GM23338 (cell line): ENCODE measurements around the gene TRAPPC3L. TPM values are rescaled to one million over a fixed set of nuclear protein-coding genes. Genes with fewer than 3 reads are reported as not detected.
A peak's percentile ranks its signal among the peaks of the same experiment; 100 is the strongest.

ENCODE experiments used
- ATAC-seq: fragments of 200-7000 bp; cut with Tn5 transposase; 3 replicates; pipeline ENCODE4 v1.9.1; 2020
- DNase-seq: peaks from one replicate; pipeline ENCODE4 v3.0.0-alpha.2; 2015; ENCODE audit warnings: low spot score
- H2AFZ ChIP-seq: fragments of 200-600 bp; sonication (generic); 2 replicates; pipeline ENCODE4 v1.8.0; 2016; ENCODE audit warnings: antibody characterized with exemption, mild to moderate bottlenecking, moderate library complexity
- H3F3A ChIP-seq: fragments of 200-600 bp; sonication (generic); replicated peaks from 2 replicates; pipeline ENCODE4 v1.8.0; 2017; ENCODE audit warnings: antibody characterized with exemption, mixed run types, low read depth
- H3K27ac ChIP-seq: fragments of 200-600 bp; sonication (generic); 2 replicates; pipeline ENCODE4 v1.6.1; 2016; ENCODE audit warnings: low read depth
- H3K27me3 ChIP-seq: fragments of 200-600 bp; sonication (generic); 2 replicates; pipeline ENCODE4 v1.8.0; 2016; ENCODE audit warnings: mild to moderate bottlenecking, mixed run types, moderate library complexity; ENCODE audit not compliant: insufficient read depth
- H3K36me3 ChIP-seq: fragments of 200-600 bp; sonication (generic); 2 replicates; pipeline ENCODE4 v1.8.0; 2016; ENCODE audit warnings: mild to moderate bottlenecking; ENCODE audit not compliant: insufficient read depth
- H3K4me1 ChIP-seq: fragments of 200-600 bp; sonication (generic); 2 replicates; pipeline ENCODE4 v1.8.0; 2016; ENCODE audit warnings: mild to moderate bottlenecking, moderate library complexity; ENCODE audit not compliant: insufficient read depth
- H3K4me2 ChIP-seq: fragments of 200-600 bp; sonication (generic); 2 replicates; pipeline ENCODE4 v1.7.1; 2017; ENCODE audit warnings: mixed run types
- H3K4me3 ChIP-seq: fragments of 200-600 bp; sonication (generic); 2 replicates; pipeline ENCODE4 v1.6.1; 2016; ENCODE audit warnings: mixed run types
- H3K79me2 ChIP-seq: fragments of 200-600 bp; sonication (generic); replicated peaks from 2 replicates; pipeline ENCODE4 v1.8.0; 2017; ENCODE audit warnings: mild to moderate bottlenecking; ENCODE audit not compliant: insufficient read depth
- H3K9me2 ChIP-seq: fragments of 200-600 bp; sonication (generic); 2 replicates; pipeline ENCODE4 v1.8.0; 2017; ENCODE audit not compliant: insufficient read depth
- H4K20me1 ChIP-seq: fragments of 200-600 bp; sonication (generic); replicated peaks from 2 replicates; pipeline ENCODE4 v1.8.0; 2017; ENCODE audit warnings: mild to moderate bottlenecking; ENCODE audit not compliant: insufficient read depth
- H3K27ac Mint-ChIP-seq: 2 replicates; pipeline ENCODE4 v1.8.0; 2020; ENCODE audit warnings: inconsistent platforms, mild to moderate bottlenecking, moderate library complexity, mixed read lengths
- H3K27me3 Mint-ChIP-seq: 3 replicates; pipeline ENCODE4 v1.8.0; 2022; ENCODE audit warnings: low read depth, mild to moderate bottlenecking, moderate library complexity, mixed read lengths, inconsistent platforms; ENCODE audit not compliant: insufficient read depth, poor library complexity
- H3K36me3 Mint-ChIP-seq: 3 replicates; pipeline ENCODE4 v1.8.0; 2021; ENCODE audit warnings: low read depth, mild to moderate bottlenecking, inconsistent platforms, moderate library complexity, mixed read lengths
- H3K4me1 Mint-ChIP-seq: 3 replicates; pipeline ENCODE4 v1.8.0; 2020; ENCODE audit warnings: mild to moderate bottlenecking, inconsistent platforms, mixed read lengths
- H3K4me3 Mint-ChIP-seq: 3 replicates; pipeline ENCODE4 v1.8.0; 2021; ENCODE audit warnings: moderate library complexity, mild to moderate bottlenecking, inconsistent platforms, mixed read lengths
- H3K9me3 Mint-ChIP-seq: 3 replicates; pipeline ENCODE4 v1.8.0; 2020; ENCODE audit warnings: moderate library complexity, mild to moderate bottlenecking, inconsistent platforms, mixed read lengths
- CREB1 ChIP-seq: fragments of 250-450 bp; sonication (Bioruptor Pico); IDR thresholded peaks from 2 replicates; pipeline ENCODE4 v1.5.0; 2020; ENCODE audit warnings: low read depth, mild to moderate bottlenecking, moderate library complexity
- EZH2 ChIP-seq: fragments of 200-600 bp; sonication (generic); IDR thresholded peaks from one replicate; pipeline ENCODE4 v1.8.0; 2017; ENCODE audit warnings: antibody characterized with exemption, mild to moderate bottlenecking, low read depth; ENCODE audit not compliant: unreplicated experiment
- EZH2phosphoT487 ChIP-seq: fragments of 200-600 bp; sonication (generic); IDR thresholded peaks from one replicate; pipeline ENCODE4 v1.8.1; 2018; ENCODE audit warnings: antibody characterized with exemption; ENCODE audit not compliant: unreplicated experiment
- JUNB ChIP-seq: IDR thresholded peaks from one replicate; pipeline ENCODE4 v1.6.1; 2016; ENCODE audit warnings: antibody characterized with exemption; ENCODE audit not compliant: unreplicated experiment
- NANOG ChIP-seq: IDR thresholded peaks from 2 replicates; pipeline ENCODE4 v1.6.1; 2016; ENCODE audit warnings: antibody characterized with exemption, borderline replicate concordance
- POLR2AphosphoS5 ChIP-seq: IDR thresholded peaks from 2 replicates; pipeline ENCODE4 v1.6.1; 2016; ENCODE audit warnings: antibody characterized with exemption, low read depth
- ZNF114 ChIP-seq: fragments of 250-450 bp; sonication (Bioruptor Pico); IDR thresholded peaks from 2 replicates; pipeline ENCODE4 v1.5.0; 2020; ENCODE audit warnings: mild to moderate bottlenecking, moderate library complexity
- ZNF331 ChIP-seq: fragments of 250-450 bp; sonication (Bioruptor Pico); IDR thresholded peaks from 2 replicates; pipeline ENCODE4 v1.5.0; 2020; ENCODE audit warnings: low read depth, mild to moderate bottlenecking, moderate library complexity
- polyA plus RNA-seq: library from polyadenylated mRNA; unstranded; fragments of >200 nt; fragmentation: Nextera tagmentation; extraction: Ambion mirVana; gene quantifications from 2 replicates; pipeline ENCODE4 v1.2.1, GENCODE V29; 2016
- total RNA-seq: library from RNA; depleted of rRNA; stranded (reverse); fragments of >200 nt; shearing (Covaris generic); gene quantifications from 2 replicates; pipeline ENCODE4 v1.2.3, GENCODE V29; 2014
- TF ChIP-seq, protein P1 (sequence below): IDR thresholded peaks from one replicate; pipeline ENCODE4 v1.6.1; 2018; ENCODE audit warnings: antibody characterized with exemption; ENCODE audit not compliant: unreplicated experiment
- TF ChIP-seq, protein P2 (sequence below): IDR thresholded peaks from 2 replicates; pipeline ENCODE4 v1.6.1; 2016; ENCODE audit warnings: antibody characterized with exemption
- TF ChIP-seq, protein P3 (sequence below): fragments of 250-450 bp; sonication (Bioruptor Pico); IDR thresholded peaks from 2 replicates; pipeline ENCODE4 v1.5.0; 2020; ENCODE audit warnings: mild to moderate bottlenecking, moderate library complexity

The TRAPPC3L gene
- total and polyA plus RNA-seq, 2 experiments from 2014 or later, result not detected

DNA sequence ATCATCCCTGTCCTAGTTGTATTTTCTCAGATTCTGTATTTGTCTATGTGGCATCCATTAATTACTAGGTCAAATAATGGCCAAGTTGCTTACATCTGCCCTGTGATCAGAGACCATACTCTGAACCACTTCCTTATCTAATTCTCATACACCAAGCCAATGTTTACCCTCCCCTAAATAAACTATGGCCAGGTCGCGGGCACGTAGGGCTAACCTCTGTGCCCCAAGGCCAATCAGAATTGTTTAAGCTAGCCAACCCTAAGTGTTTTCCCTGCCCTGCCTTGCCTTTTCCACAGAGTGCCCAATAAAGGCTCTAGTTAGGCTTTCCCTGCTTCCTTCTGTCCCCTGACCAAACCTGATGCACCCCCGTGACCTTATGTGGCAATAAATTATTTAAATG, 5.3 kb upstream of the TRAPPC3L start:
- H3K27me3 Mint-ChIP-seq, result no peaks in the 10 kb centered on the region
- peaks cover 8% of the 10 kb centered on the region; the same call in 2 of the 3 replicates for H3K4me1 Mint-ChIP-seq
- H3K4me3 Mint-ChIP-seq, result no peak overlapping the region
- H2AFZ ChIP-seq, result no peak overlapping the region
- H3F3A ChIP-seq, result no peaks in the 10 kb centered on the region
- no peaks in the 10 kb centered on the region for H4K20me1 ChIP-seq
- H3K27ac ChIP-seq, result no peak overlapping the region
- H3K4me1 ChIP-seq, result no peaks in the 10 kb centered on the region; the same call in 1 of the 2 replicates
- H3K9me2 ChIP-seq, result no peaks in the 10 kb centered on the region
- H3K27ac Mint-ChIP-seq, result no peak overlapping the region
- no peak for DNase-seq
- no peak for TF ChIP-seq ZNF331 (CRISPR knock-in tag)
- TF ChIP-seq, protein P1, sequence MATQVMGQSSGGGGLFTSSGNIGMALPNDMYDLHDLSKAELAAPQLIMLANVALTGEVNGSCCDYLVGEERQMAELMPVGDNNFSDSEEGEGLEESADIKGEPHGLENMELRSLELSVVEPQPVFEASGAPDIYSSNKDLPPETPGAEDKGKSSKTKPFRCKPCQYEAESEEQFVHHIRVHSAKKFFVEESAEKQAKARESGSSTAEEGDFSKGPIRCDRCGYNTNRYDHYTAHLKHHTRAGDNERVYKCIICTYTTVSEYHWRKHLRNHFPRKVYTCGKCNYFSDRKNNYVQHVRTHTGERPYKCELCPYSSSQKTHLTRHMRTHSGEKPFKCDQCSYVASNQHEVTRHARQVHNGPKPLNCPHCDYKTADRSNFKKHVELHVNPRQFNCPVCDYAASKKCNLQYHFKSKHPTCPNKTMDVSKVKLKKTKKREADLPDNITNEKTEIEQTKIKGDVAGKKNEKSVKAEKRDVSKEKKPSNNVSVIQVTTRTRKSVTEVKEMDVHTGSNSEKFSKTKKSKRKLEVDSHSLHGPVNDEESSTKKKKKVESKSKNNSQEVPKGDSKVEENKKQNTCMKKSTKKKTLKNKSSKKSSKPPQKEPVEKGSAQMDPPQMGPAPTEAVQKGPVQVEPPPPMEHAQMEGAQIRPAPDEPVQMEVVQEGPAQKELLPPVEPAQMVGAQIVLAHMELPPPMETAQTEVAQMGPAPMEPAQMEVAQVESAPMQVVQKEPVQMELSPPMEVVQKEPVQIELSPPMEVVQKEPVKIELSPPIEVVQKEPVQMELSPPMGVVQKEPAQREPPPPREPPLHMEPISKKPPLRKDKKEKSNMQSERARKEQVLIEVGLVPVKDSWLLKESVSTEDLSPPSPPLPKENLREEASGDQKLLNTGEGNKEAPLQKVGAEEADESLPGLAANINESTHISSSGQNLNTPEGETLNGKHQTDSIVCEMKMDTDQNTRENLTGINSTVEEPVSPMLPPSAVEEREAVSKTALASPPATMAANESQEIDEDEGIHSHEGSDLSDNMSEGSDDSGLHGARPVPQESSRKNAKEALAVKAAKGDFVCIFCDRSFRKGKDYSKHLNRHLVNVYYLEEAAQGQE, result no peak
- no peak for TF ChIP-seq EZH2
- TF ChIP-seq POLR2AphosphoS5, result no peak
- no peak for TF ChIP-seq ZNF114 (CRISPR knock-in tag)
- TF ChIP-seq NANOG, result no peak
- no peak for TF ChIP-seq JUNB
- no peak for TF ChIP-seq EZH2phosphoT487
- TF ChIP-seq, protein P2, sequence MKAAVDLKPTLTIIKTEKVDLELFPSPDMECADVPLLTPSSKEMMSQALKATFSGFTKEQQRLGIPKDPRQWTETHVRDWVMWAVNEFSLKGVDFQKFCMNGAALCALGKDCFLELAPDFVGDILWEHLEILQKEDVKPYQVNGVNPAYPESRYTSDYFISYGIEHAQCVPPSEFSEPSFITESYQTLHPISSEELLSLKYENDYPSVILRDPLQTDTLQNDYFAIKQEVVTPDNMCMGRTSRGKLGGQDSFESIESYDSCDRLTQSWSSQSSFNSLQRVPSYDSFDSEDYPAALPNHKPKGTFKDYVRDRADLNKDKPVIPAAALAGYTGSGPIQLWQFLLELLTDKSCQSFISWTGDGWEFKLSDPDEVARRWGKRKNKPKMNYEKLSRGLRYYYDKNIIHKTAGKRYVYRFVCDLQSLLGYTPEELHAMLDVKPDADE, result no peak
- TF ChIP-seq CREB1 (CRISPR knock-in tag), result no peak
- no peaks in the 10 kb centered on the region for H3K9me3 Mint-ChIP-seq
- H3K36me3 Mint-ChIP-seq, result no peaks in the 10 kb centered on the region
- H3K4me3 ChIP-seq, result no peak overlapping the region
- H3K4me2 ChIP-seq, result no peak overlapping the region
- H3K27me3 ChIP-seq, result no peaks in the 10 kb centered on the region
- no peaks in the 10 kb centered on the region for H3K79me2 ChIP-seq
- H3K36me3 ChIP-seq, result no peaks in the 10 kb centered on the region
- peak; percentile 44; the same call in 2 of the 3 replicates for ATAC-seq

DNA sequence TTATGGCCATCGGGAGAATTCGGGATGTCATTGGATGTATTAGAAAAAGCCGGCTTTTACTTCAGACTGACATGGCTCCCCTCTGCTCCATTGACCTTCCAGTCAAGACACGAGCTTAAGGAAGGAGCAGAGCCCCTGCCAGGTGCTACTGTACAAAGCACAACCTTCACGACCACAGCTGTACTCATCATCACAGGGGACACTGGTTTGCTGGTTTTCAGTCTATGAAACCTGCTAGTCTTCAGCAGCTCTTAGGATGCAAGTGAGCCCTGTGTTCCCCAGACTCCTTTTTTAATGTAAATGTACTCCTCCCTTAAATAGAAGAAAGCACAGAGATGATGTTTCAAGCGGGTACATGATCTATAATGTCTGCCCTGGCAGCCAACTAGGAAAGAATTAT, 1.9 kb upstream of the TRAPPC3L start:
- H3K27me3 Mint-ChIP-seq, result no peaks in the 10 kb centered on the region
- no peak for TF ChIP-seq CREB1 (CRISPR knock-in tag)
- TF ChIP-seq, protein P3, sequence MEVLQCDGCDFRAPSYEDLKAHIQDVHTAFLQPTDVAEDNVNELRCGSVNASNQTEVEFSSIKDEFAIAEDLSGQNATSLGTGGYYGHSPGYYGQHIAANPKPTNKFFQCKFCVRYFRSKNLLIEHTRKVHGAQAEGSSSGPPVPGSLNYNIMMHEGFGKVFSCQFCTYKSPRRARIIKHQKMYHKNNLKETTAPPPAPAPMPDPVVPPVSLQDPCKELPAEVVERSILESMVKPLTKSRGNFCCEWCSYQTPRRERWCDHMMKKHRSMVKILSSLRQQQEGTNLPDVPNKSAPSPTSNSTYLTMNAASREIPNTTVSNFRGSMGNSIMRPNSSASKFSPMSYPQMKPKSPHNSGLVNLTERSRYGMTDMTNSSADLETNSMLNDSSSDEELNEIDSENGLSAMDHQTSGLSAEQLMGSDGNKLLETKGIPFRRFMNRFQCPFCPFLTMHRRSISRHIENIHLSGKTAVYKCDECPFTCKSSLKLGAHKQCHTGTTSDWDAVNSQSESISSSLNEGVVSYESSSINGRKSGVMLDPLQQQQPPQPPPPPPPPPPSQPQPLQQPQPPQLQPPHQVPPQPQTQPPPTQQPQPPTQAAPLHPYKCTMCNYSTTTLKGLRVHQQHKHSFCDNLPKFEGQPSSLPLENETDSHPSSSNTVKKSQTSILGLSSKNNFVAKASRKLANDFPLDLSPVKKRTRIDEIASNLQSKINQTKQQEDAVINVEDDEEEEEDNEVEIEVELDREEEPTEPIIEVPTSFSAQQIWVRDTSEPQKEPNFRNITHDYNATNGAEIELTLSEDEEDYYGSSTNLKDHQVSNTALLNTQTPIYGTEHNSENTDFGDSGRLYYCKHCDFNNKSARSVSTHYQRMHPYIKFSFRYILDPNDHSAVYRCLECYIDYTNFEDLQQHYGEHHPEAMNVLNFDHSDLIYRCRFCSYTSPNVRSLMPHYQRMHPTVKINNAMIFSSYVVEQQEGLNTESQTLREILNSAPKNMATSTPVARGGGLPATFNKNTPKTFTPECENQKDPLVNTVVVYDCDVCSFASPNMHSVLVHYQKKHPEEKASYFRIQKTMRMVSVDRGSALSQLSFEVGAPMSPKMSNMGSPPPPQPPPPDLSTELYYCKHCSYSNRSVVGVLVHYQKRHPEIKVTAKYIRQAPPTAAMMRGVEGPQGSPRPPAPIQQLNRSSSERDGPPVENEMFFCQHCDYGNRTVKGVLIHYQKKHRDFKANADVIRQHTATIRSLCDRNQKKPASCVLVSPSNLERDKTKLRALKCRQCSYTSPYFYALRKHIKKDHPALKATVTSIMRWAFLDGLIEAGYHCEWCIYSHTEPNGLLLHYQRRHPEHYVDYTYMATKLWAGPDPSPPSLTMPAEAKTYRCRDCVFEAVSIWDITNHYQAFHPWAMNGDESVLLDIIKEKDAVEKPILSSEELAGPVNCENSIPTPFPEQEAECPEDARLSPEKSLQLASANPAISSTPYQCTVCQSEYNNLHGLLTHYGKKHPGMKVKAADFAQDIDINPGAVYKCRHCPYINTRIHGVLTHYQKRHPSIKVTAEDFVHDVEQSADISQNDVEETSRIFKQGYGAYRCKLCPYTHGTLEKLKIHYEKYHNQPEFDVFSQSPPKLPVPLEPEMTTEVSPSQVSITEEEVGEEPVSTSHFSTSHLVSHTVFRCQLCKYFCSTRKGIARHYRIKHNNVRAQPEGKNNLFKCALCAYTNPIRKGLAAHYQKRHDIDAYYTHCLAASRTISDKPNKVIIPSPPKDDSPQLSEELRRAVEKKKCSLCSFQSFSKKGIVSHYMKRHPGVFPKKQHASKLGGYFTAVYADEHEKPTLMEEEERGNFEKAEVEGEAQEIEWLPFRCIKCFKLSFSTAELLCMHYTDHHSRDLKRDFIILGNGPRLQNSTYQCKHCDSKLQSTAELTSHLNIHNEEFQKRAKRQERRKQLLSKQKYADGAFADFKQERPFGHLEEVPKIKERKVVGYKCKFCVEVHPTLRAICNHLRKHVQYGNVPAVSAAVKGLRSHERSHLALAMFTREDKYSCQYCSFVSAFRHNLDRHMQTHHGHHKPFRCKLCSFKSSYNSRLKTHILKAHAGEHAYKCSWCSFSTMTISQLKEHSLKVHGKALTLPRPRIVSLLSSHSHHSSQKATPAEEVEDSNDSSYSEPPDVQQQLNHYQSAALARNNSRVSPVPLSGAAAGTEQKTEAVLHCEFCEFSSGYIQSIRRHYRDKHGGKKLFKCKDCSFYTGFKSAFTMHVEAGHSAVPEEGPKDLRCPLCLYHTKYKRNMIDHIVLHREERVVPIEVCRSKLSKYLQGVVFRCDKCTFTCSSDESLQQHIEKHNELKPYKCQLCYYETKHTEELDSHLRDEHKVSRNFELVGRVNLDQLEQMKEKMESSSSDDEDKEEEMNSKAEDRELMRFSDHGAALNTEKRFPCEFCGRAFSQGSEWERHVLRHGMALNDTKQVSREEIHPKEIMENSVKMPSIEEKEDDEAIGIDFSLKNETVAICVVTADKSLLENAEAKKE (CRISPR knock-in tag), result no peak
- TF ChIP-seq EZH2, result no peak
- H3K4me1 Mint-ChIP-seq, result peaks cover 8% of the 10 kb centered on the region; the same call in 2 of the 3 replicates
- H3K4me2 ChIP-seq, result no peak overlapping the region
- no peaks in the 10 kb centered on the region for H3K9me2 ChIP-seq
- H2AFZ ChIP-seq, result peak overlapping the region; percentile 63; the same call in 1 of the 2 replicates
- H3K4me3 Mint-ChIP-seq, result no peak overlapping the region
- DNase-seq (no peak), ATAC-seq (no peak; the same call in 2 of the 3 replicates)
- no peaks in the 10 kb centered on the region for H3K79me2 ChIP-seq
- H3K4me3 ChIP-seq, result no peak overlapping the region
- no peaks in the 10 kb centered on the region for H3K9me3 Mint-ChIP-seq
- H4K20me1 ChIP-seq, result no peaks in the 10 kb centered on the region
- no peaks in the 10 kb centered on the region for H3F3A ChIP-seq
- no peaks in the 10 kb centered on the region for H3K27me3 ChIP-seq
- H3K36me3 ChIP-seq, result no peaks in the 10 kb centered on the region
- H3K36me3 Mint-ChIP-seq, result no peaks in the 10 kb centered on the region
- no peaks in the 10 kb centered on the region; the same call in 1 of the 2 replicates for H3K4me1 ChIP-seq
- no peak overlapping the region for H3K27ac ChIP-seq
- no peak overlapping the region for H3K27ac Mint-ChIP-seq
